Epithelial cell of esophagus (primary cell): ENCODE measurements around the gene WNT9A.

Source experiments
- DNase-seq: peaks from one replicate; pipeline ENCODE4 v3.0.0; 2010; ENCODE audit warnings: low read depth
- H3K4me3 ChIP-seq: 2 replicates; pipeline ENCODE4 v1.5.1; 2011; ENCODE audit warnings: mild to moderate bottlenecking, low read length, control low read depth
- CTCF ChIP-seq: IDR thresholded peaks from 2 replicates; pipeline ENCODE4 v1.5.1; 2011; ENCODE audit warnings: low read depth, mild to moderate bottlenecking, low read length, control low read depth, inconsistent platforms; ENCODE audit not compliant: insufficient read depth; ENCODE audit errors: missing control alignments

WNT9A gene

GRCh38 chr1:227948493-227949260 is 945 bp upstream of the WNT9A start:
- no peak for TF ChIP-seq CTCF
- H3K4me3 ChIP-seq = peak overlapping the region; percentile 1
- peak; percentile 11 for DNase-seq

- no peak for TF ChIP-seq CTCF
- peak overlapping the region; percentile 50 for H3K4me3 ChIP-seq
- no peak for DNase-seq
Measured at GRCh38 chr1:227947386-227947675, 401 bp downstream of the WNT9A start.

DNA sequence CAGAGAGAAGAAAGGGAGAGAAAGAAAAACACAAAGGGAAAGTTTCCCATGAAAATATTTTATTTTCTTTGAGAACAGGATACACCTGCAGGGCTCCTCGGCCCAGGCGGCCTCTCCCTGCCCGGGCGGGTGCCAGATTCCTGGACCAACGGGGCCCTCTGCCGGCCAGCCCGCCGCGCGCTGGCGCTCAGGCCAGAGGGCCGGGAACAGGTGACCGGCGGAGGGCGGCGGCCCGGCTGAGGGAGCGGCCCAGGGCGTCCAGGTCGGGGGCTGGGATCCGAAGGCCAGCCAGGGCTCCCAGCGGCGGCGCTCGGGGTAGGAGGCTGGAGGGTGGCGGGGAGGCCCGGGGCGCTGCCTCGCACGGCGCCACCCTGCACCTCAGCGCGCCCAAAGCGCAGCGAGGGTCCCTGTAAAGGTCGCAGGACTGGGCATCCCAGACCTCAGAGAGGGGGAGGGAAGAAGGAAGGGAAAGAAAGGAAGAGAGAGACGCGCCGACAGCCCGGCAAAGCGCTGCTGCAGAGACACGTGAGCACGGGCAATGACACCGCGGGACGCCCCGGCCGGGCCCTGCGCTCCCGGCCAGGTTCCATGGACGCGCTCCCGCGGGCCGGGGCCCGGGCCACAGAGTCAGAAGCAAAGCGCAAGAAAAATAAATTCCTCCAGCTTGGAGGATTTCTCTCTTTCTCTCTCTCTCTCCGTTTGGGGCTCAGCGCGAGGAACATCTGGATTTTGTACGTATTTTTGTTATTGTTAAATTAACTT is 927 bp downstream of the WNT9A start:
- TF ChIP-seq CTCF = peak; percentile 40
- peak overlapping the region; percentile 50 for H3K4me3 ChIP-seq
- DNase-seq = peak; percentile 85

DNA sequence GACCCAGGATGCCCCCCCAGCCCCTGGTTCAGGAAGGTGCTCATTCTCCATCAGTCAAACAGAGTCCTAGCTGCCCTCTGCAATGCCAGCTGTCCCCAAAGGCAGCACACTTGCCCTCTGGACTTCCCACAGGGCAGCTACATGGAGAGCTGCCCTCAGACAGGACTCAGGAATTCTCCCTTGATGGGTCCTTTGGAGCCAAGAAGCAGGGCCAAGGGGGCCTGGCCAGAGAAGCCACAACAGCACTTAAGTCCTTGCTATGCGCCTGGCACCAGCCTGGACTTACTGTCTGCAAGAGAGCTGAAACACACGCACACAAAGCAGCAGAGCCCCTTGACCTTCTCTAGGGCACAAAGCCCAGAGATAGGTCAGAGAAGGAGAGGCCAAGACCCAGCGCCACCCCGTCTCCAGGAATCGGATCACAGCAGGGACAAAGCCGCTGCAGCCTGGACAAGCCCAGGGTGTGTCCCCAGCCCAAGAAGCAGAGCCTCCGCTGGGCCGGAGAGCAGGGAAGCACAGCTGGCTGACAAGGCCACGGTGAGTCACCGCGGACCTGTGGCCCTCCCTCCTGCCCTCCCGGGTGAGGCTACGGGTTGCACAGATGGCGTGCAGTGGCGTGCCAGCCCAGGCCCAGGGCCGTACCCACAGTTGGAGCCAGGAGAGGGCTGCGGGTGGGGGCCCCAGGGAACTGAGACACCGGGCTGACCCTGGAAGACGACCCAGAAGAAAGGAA is 1.7 kb downstream of the WNT9A start:
- peak overlapping the region; percentile 20 for H3K4me3 ChIP-seq
- peak; percentile 84 for DNase-seq
- no peak for TF ChIP-seq CTCF

GRCh38 chr1:227944931-227945890 is 2.5 kb downstream of the WNT9A start:
- no peak for TF ChIP-seq CTCF
- DNase-seq = no peak
- H3K4me3 ChIP-seq = no peak overlapping the region
